KMS-11 (cell line): ENCODE results near the gene RPL12.

Source experiments
- H2AFZ ChIP-seq: fragments of 200-600 bp; sonication (generic); 2 replicates; pipeline ENCODE4 v1.6.1; 2016; ENCODE audit warnings: antibody characterized with exemption, mixed run types, low read depth
- H3K27ac ChIP-seq: fragments of 200-600 bp; sonication (generic); 2 replicates; pipeline ENCODE4 v1.6.1; 2016; ENCODE audit warnings: mild to moderate bottlenecking, mixed run types
- H3K27me3 ChIP-seq: fragments of 200-600 bp; sonication (generic); 2 replicates; pipeline ENCODE4 v1.6.1; 2017; ENCODE audit warnings: mild to moderate bottlenecking, low read depth, mixed run types, moderate library complexity; ENCODE audit not compliant: insufficient read depth
- H3K36me3 ChIP-seq: fragments of 200-600 bp; sonication (generic); 2 replicates; pipeline ENCODE4 v1.6.1; 2017; ENCODE audit warnings: mild to moderate bottlenecking, mixed run types; ENCODE audit not compliant: insufficient read depth
- H3K4me1 ChIP-seq: fragments of 200-600 bp; sonication (generic); 2 replicates; pipeline ENCODE4 v1.6.1; 2016; ENCODE audit warnings: mild to moderate bottlenecking, low read depth, mixed run types; ENCODE audit not compliant: poor library complexity, severe bottlenecking
- H3K4me2 ChIP-seq: fragments of 200-600 bp; sonication (generic); 2 replicates; pipeline ENCODE4 v1.7.0; 2016; ENCODE audit warnings: mild to moderate bottlenecking, mixed run types
- H3K4me3 ChIP-seq: fragments of 200-600 bp; sonication (generic); IDR thresholded peaks from 2 replicates; pipeline ENCODE4 v1.6.1; 2017; ENCODE audit warnings: low read depth, low read length, mixed read lengths; ENCODE audit not compliant: insufficient read depth
- H3K79me2 ChIP-seq: fragments of 200-600 bp; sonication (generic); 2 replicates; pipeline ENCODE4 v1.6.1; 2016; ENCODE audit warnings: low read depth, mixed run types; ENCODE audit not compliant: insufficient read depth
- H3K9ac ChIP-seq: fragments of 200-600 bp; sonication (generic); 2 replicates; pipeline ENCODE4 v1.6.1; 2016; ENCODE audit warnings: mild to moderate bottlenecking, mixed run types
- H4K20me1 ChIP-seq: fragments of 200-600 bp; sonication (generic); 2 replicates; pipeline ENCODE4 v1.6.1; 2016; ENCODE audit warnings: mild to moderate bottlenecking, mixed run types; ENCODE audit not compliant: insufficient read depth
- CTCF ChIP-seq: fragments of 200-600 bp; sonication (generic); conservative IDR thresholded peaks from 2 replicates; pipeline ENCODE4 v1.6.1; 2017; ENCODE audit warnings: low read depth, mild to moderate bottlenecking, antibody characterized with exemption, low read length, moderate library complexity, mixed read lengths

Gene RPL12

DNA sequence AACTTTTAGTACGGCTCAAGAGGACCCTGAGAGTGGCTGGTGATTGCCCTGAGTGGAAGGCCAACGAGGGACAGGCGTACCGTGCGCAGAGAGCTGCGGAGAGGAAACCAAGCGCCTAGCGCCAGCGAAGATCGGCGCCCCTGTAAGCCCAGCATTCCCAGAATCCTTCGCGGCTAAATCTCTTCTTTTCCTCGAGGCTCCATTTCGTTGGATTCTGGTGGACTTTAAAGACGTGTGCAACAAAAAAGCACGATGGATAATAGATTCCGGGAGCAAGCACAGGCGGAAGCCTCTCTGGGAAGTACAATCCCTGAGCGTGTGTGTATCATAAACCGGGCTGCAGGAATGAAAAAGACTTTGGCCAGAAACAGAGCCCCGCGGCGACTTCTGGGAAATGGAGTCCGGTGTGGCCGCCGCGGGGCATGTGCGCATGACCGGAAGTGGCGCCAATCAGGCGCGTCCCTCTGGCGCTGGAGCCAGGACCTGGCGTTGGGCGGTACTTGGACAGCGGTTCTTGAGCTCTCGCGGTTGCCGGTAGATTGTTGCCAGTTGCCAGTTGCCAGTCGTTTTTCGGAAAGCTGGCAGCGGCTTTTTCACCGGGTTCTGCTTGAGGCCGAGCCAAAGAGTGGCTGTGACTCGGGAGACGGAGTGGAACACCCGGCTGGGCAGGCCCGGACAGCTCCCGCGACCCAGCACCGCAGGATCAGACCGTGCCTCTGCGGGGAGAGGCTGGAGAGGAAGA, 27.1 kb downstream of the RPL12 start, which contains the start of gene ZNF79:
Gene ZNF79 (plus strand): TSS at position 449 of the 742 bp plus-strand sequence. CDS start 406 bp downstream, outside the sequence.
- peak within 1 kb of the TSS; percentile 41 for H3K27ac ChIP-seq
- peak within 1 kb of the TSS; percentile 75 for H3K9ac ChIP-seq
- H3K27me3 ChIP-seq, result no peaks in the 10 kb centered on the region
- peaks cover 36% of the 10 kb centered on the region for H3K4me1 ChIP-seq
- no peaks in the 10 kb centered on the region for H4K20me1 ChIP-seq
- H2AFZ ChIP-seq, result peak within 1 kb of the TSS; percentile 85
- H3K4me2 ChIP-seq, result peak within 1 kb of the TSS; percentile 76
- H3K79me2 ChIP-seq, result peaks cover 35% of the 10 kb centered on the region
- no peaks in the 10 kb centered on the region for H3K36me3 ChIP-seq
- TF ChIP-seq CTCF, result 0 out of 2 replicates have a peak, but pooled peaks have one; percentile 5
- peak within 1 kb of the TSS; percentile 73 for H3K4me3 ChIP-seq

GRCh38 chr9:127423476-127423933, 27.7 kb downstream of the RPL12 start:
- peak overlapping the region; percentile 41 for H3K27ac ChIP-seq
- 0 out of 2 replicates have a peak, but pooled peaks have one; percentile 3 for TF ChIP-seq CTCF
- H2AFZ ChIP-seq, result peak overlapping the region; percentile 85
- H3K4me3 ChIP-seq, result no peak overlapping the region
- H4K20me1 ChIP-seq, result no peaks in the 10 kb centered on the region
- no peaks in the 10 kb centered on the region for H3K36me3 ChIP-seq
- no peaks in the 10 kb centered on the region for H3K27me3 ChIP-seq
- H3K4me1 ChIP-seq, result peaks cover 36% of the 10 kb centered on the region
- peak overlapping the region; percentile 75 for H3K9ac ChIP-seq
- H3K79me2 ChIP-seq, result peaks cover 35% of the 10 kb centered on the region
- peak overlapping the region; percentile 76 for H3K4me2 ChIP-seq

DNA sequence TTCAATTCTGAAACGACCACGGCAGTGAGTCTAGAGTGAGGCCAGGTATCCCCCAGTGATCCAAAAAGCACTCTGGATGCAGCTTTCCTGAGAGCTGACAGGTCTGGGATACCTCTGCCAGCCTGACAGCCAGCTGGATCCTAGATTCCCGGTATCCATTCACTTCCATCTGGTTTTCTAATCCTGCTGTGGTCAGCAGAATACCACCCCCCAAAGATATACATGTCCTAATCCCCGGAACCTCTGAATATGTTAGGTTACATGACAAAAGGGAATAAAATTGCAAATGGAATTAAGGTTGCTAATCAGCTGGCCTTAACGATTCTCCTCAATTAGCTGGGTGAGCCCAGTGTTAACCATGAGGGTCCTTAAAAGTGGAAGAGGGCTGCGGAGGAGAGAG, 28.4 kb downstream of the RPL12 start:
- Histone ChIP-seq H3K27me3 (no peaks in the 10 kb centered on the region), H3K27ac (no peak overlapping the region), H3K79me2 (peaks cover 28% of the 10 kb centered on the region), H3K36me3 (no peaks in the 10 kb centered on the region), H3K4me1 (peaks cover 36% of the 10 kb centered on the region), H3K4me2 (peak overlapping the region; percentile 76; the same call in 1 of the 2 replicates), H3K9ac (no peak overlapping the region), H4K20me1 (no peaks in the 10 kb centered on the region), H2AFZ (no peak overlapping the region), H3K4me3 (no peak overlapping the region)
- no peak for TF ChIP-seq CTCF

DNA sequence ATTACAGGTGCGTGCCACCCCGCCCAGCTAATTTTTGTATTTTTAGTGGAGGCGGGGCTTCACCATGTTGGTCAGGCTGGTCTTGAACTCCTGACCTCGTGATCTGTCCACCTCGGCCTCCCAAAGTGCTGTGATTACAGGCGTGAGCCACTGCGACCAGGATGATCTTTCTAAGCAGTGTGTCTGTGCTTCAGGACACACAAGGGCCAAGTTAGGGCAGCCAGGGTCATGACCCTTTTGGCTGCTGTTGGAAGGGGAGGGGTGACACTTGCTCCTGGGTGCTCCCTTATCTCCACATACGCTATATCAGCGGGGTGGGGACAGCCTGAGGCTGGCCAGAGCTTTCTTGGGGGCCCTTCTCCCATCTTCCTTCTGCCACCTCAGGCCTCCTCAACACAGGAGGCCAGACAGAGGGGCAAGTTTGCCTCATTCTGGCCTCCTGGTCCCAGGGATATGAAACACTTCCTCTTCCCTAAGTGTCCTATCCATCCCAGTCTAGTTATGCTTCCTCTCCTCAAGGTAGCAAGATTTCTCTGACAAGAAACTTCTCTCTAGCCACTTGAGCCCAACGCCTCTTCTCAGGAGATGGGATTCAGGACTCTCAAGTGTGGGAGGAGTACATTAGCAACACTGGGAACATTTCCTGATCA, 28.9 kb downstream of the RPL12 start:
- H3K36me3 ChIP-seq, result no peaks in the 10 kb centered on the region
- H3K4me3 ChIP-seq, result no peak overlapping the region
- no peak for TF ChIP-seq CTCF
- H3K4me2 ChIP-seq, result peak overlapping the region; percentile 76; the same call in 1 of the 2 replicates
- no peak overlapping the region for H3K27ac ChIP-seq
- no peak overlapping the region for H3K9ac ChIP-seq
- H3K79me2 ChIP-seq, result peaks cover 23% of the 10 kb centered on the region
- H4K20me1 ChIP-seq, result no peaks in the 10 kb centered on the region
- H3K27me3 ChIP-seq, result no peaks in the 10 kb centered on the region
- no peak overlapping the region for H2AFZ ChIP-seq
- peaks cover 33% of the 10 kb centered on the region for H3K4me1 ChIP-seq
